ENCODE data around the gene UCK2.

The UCK2 gene

GRCh38 chr1:165856606-165857005 lies 29.2 kb downstream of the UCK2 start:
- Histone ChIP-seq H3K4me3 (ENCODE audit: low read length) (peak overlapping the region; percentile 51), H3K79me2 (ENCODE audit: low read length) (peaks cover 97% of the 10 kb centered on the region), H3K9me3 (ENCODE audit: insufficient read depth, low read length) (no peaks in the 10 kb centered on the region), H3K27me3 (ENCODE audit: low read depth, low read length) (no peaks in the 10 kb centered on the region), H3K36me3 (replicated peaks; ENCODE audit: low read depth, low read length) (no peaks in the 10 kb centered on the region), H3K4me2 (ENCODE audit: low read length) (peak overlapping the region; percentile 90), H4K20me1 (ENCODE audit: insufficient read depth, low read length) (peaks cover 39% of the 10 kb centered on the region), H2AFZ (ENCODE audit: low read depth, low read length) (no peak overlapping the region), H3K9ac (ENCODE audit: low read length) (peak overlapping the region; percentile 26), H3K27ac (ENCODE audit: low read length) (peak overlapping the region; percentile 37), H3K4me1 (ENCODE audit: low read length) (peaks cover 43% of the 10 kb centered on the region)
- TF ChIP-seq CTCF (IDR thresholded peaks at IDR 0.05; ENCODE audit: low read depth, low read length) (no peak), EZH2phosphoT487 (IDR thresholded peaks at IDR 0.05; ENCODE audit: low read depth) (no peak)

GRCh38 chr1:165857046-165857801 lies 29.8 kb downstream of the UCK2 start:
- no peaks in the 10 kb centered on the region for H3K9me3 ChIP-seq (ENCODE audit: insufficient read depth, low read length)
- H3K27me3 ChIP-seq (ENCODE audit: low read depth, low read length) = no peaks in the 10 kb centered on the region
- peaks cover 49% of the 10 kb centered on the region for H3K4me1 ChIP-seq (ENCODE audit: low read length)
- peak overlapping the region; percentile 90 for H3K4me2 ChIP-seq (ENCODE audit: low read length)
- H3K36me3 ChIP-seq (replicated peaks; ENCODE audit: low read depth, low read length) = peaks cover 2% of the 10 kb centered on the region
- peak overlapping the region; percentile 51 for H3K4me3 ChIP-seq (ENCODE audit: low read length)
- peaks cover 44% of the 10 kb centered on the region for H4K20me1 ChIP-seq (ENCODE audit: insufficient read depth, low read length)
- no peak overlapping the region for H2AFZ ChIP-seq (ENCODE audit: low read depth, low read length)
- no peak overlapping the region for H3K9ac ChIP-seq (ENCODE audit: low read length)
- H3K79me2 ChIP-seq (ENCODE audit: low read length) = peaks cover 97% of the 10 kb centered on the region
- H3K27ac ChIP-seq (ENCODE audit: low read length) = peak overlapping the region; percentile 37
- TF ChIP-seq EZH2phosphoT487 (IDR thresholded peaks at IDR 0.05; ENCODE audit: low read depth) (no peak), CTCF (IDR thresholded peaks at IDR 0.05; ENCODE audit: low read depth, low read length) (no peak)

GRCh38 chr1:165858364-165858823 lies 31.0 kb downstream of the UCK2 start:
- TF ChIP-seq CTCF (IDR thresholded peaks at IDR 0.05; ENCODE audit: low read depth, low read length) (no peak), EZH2phosphoT487 (IDR thresholded peaks at IDR 0.05; ENCODE audit: low read depth) (no peak)
- no peak overlapping the region for H2AFZ ChIP-seq (ENCODE audit: low read depth, low read length)
- H3K9me3 ChIP-seq (ENCODE audit: insufficient read depth, low read length) = no peaks in the 10 kb centered on the region
- no peaks in the 10 kb centered on the region for H3K27me3 ChIP-seq (ENCODE audit: low read depth, low read length)
- H3K79me2 ChIP-seq (ENCODE audit: low read length) = peaks cover 97% of the 10 kb centered on the region
- H3K4me1 ChIP-seq (ENCODE audit: low read length) = peaks cover 60% of the 10 kb centered on the region
- H3K4me3 ChIP-seq (ENCODE audit: low read length) = no peak overlapping the region
- no peak overlapping the region for H3K9ac ChIP-seq (ENCODE audit: low read length)
- peaks cover 9% of the 10 kb centered on the region for H3K36me3 ChIP-seq (replicated peaks; ENCODE audit: low read depth, low read length)
- no peak overlapping the region for H3K4me2 ChIP-seq (ENCODE audit: low read length)
- peaks cover 46% of the 10 kb centered on the region for H4K20me1 ChIP-seq (ENCODE audit: insufficient read depth, low read length)
- H3K27ac ChIP-seq (ENCODE audit: low read length) = no peak overlapping the region

- H3K27ac ChIP-seq (ENCODE audit: low read length) = no peak overlapping the region
- no peaks in the 10 kb centered on the region for H3K27me3 ChIP-seq (ENCODE audit: low read depth, low read length)
- peaks cover 97% of the 10 kb centered on the region for H3K79me2 ChIP-seq (ENCODE audit: low read length)
- peaks cover 9% of the 10 kb centered on the region for H3K36me3 ChIP-seq (replicated peaks; ENCODE audit: low read depth, low read length)
- TF ChIP-seq CTCF (IDR thresholded peaks at IDR 0.05; ENCODE audit: low read depth, low read length) (no peak), EZH2phosphoT487 (IDR thresholded peaks at IDR 0.05; ENCODE audit: low read depth) (no peak)
- H4K20me1 ChIP-seq (ENCODE audit: insufficient read depth, low read length) = peaks cover 49% of the 10 kb centered on the region
- peaks cover 55% of the 10 kb centered on the region for H3K4me1 ChIP-seq (ENCODE audit: low read length)
- H3K9ac ChIP-seq (ENCODE audit: low read length) = no peak overlapping the region
- no peaks in the 10 kb centered on the region for H3K9me3 ChIP-seq (ENCODE audit: insufficient read depth, low read length)
- H2AFZ ChIP-seq (ENCODE audit: low read depth, low read length) = no peak overlapping the region
- H3K4me2 ChIP-seq (ENCODE audit: low read length) = no peak overlapping the region
- no peak overlapping the region for H3K4me3 ChIP-seq (ENCODE audit: low read length)
Observed at GRCh38 chr1:165858967-165859845, 31.8 kb downstream of the UCK2 start.
